Activated naive CD4-positive, alpha-beta T cell treated with anti-CD3 and anti-CD28 coated beads, Interleukin-2, amount 50 U/mL, for 72 hours (primary cell): Measurements from ENCODE around the gene ARHGAP10. TPM values are rescaled to one million over a fixed set of nuclear protein-coding genes. Genes with fewer than 3 reads are reported as not detected.
"Not testable (repeated sequence)": the region's sequence is repeated elsewhere in the genome, so short reads cannot be mapped to it uniquely, and the experiment has no call there.

Experiments used
- ATAC-seq, 2 donors: fragments of 150-1000 bp; cut with Tn5 transposase; 2 replicates each; pipeline ENCODE4 v1.10.0; 2021; ENCODE audit warnings: mild to moderate bottlenecking in 2 of 2, moderate library complexity in 2 of 2
- DNase-seq, 2 donors: peaks; one replicate each; pipeline ENCODE4 v3.0.0; 2021 to 2022; ENCODE audit warnings: low spot score in 2 of 2
- H3K27ac Mint-ChIP-seq, 2 donors: one replicate each; pipeline ENCODE4 v1.8.0; 2022; ENCODE audit warnings: mild to moderate bottlenecking in 2 of 2, mixed read lengths in 2 of 2
- H3K36me3 Mint-ChIP-seq, 2 donors: one replicate each; pipeline ENCODE4 v1.8.0; 2022; ENCODE audit warnings: mixed read lengths in 2 of 2
- H3K9me3 Mint-ChIP-seq, 2 donors: one replicate each; pipeline ENCODE4 v1.8.0; 2022; ENCODE audit warnings: mixed read lengths in 2 of 2
- total RNA-seq, 2 donors: library from RNA; stranded (reverse); gene quantifications; one replicate each; pipeline ENCODE4 v1.2.3, GENCODE V29; 2022

ARHGAP10 gene
- total RNA-seq, 2 donors from 2014 or later = 2.9 to 6.4 TPM

DNA sequence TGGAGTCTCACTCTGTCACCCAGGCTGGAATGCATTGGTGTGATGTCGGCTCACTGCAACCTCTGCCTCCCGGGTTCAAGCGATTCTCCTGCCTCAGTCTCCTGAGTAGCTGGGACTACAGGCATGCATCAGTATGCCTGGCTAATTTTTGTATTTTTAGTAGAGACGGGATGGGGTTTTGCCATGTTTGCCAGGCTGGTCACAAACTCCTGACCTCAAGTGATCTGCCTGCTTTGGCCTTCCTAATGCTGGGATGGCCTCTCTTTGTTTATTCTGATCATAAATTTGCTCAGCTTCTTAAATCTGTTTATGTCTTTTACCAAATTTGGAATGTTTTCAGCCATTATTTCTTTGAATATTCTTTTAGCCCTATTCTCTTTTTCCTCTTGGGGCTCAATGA, 67.2 kb downstream of the ARHGAP10 start:
- not testable (repeated sequence) for H3K36me3 Mint-ChIP-seq, ATAC-seq, DNase-seq, H3K9me3 Mint-ChIP-seq, H3K27ac Mint-ChIP-seq

DNA sequence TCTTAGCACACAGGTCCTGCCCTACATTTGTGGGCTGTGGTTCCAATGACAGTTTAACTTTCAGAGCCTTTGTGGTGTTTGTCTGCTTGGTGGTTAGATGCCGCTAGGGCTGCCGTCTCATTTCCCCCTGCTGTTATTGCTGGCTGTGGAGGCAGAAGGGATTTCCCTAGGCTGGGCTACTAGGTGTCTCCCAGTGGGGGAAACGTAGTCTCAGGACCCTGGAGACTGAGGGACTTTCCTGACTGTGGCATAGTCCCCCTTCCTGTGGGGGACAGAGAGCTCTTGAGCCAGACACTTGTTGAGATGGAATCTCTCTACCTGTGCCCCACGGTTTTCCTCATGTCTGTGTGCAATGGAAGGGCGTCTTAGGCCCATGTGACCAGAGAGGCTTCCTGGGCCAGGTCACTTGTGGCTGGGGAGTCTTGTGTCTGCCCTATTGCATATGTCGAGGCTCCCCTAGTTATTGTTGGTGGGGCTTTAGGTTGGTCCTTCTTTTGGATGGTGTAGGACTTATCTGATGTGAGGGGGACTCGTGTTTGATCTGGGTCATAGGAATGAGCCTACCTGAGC, 68.2 kb downstream of the ARHGAP10 start:
- Mint-ChIP-seq H3K9me3 (no peaks in the 10 kb centered on the region), H3K36me3 (peaks cover 0 to 5% of the 10 kb centered on the region in 2 donors), H3K27ac (peak overlapping the region; percentile 4 to 22)
- ATAC-seq = peak; percentile 98 to 99
- peak; percentile 56 to 83 for DNase-seq

DNA sequence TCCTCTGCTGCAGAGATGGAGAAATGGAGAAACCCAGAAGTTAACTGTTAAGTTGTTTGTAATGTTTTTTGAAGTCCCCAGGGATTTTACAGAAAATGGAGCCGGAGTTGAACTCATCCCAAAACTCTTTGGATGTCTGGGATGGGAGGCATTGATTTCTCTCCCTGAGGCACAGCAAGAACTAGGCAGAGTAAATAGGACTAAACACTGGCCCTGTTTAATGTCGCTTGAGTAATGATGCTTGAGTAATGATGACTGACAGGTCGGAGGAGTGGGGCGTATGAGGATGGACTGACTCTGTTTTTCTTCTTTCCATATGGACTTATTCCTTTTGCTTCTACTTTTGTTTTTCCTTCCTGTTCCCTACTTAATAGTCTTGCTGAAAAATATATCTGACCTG, 69.9 kb downstream of the ARHGAP10 start:
- DNase-seq = no peak
- Mint-ChIP-seq H3K9me3 (no peaks in the 10 kb centered on the region), H3K27ac (no peak overlapping the region), H3K36me3 (peaks cover 0 to 5% of the 10 kb centered on the region in 2 donors)
- no peak for ATAC-seq

DNA sequence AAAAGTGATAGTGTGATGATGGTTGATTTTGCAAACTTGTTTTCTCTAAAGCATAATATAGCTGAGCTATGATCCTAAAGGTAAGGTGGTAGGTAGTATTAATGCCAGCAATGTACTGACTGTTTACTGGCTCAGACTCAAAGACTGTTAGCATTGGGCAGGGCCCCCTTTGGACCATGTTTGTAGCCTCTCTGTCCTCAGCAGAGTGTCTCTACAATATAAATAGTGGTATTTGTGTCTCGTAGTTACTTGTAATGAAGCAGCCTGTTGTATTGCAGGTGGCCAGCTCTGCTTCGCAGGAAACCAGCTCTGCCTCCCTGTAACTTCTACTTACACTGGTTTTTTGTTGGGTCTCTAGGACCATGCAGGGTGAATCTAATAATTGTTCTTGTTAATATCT, 70.5 kb downstream of the ARHGAP10 start:
- peaks cover 0 to 5% of the 10 kb centered on the region in 2 donors for H3K36me3 Mint-ChIP-seq
- no peaks in the 10 kb centered on the region for H3K9me3 Mint-ChIP-seq
- no peak for DNase-seq
- H3K27ac Mint-ChIP-seq = no peak overlapping the region
- no peak for ATAC-seq

DNA sequence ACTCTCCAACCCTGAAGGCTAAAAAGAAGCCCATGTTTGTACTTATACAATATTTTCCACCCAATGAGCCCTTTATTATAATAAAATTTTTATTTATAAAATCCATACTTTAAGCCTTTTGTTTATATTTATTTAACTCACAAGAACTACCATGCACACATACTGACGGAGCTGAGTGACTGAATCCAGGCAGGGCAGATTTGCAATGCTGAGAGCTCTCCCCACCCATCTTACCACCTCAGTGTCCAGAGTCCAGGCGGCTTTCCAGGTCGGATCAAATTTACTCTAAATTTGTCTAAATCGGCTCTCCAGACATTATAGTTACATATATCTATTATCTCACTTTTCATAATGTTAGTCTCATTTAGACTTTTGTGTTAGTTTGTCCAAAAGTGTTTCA, 74.1 kb downstream of the ARHGAP10 start:
- H3K27ac Mint-ChIP-seq = no peak overlapping the region
- no peaks in the 10 kb centered on the region for H3K36me3 Mint-ChIP-seq
- DNase-seq (no peak), ATAC-seq (no peak)
- no peaks in the 10 kb centered on the region for H3K9me3 Mint-ChIP-seq

DNA sequence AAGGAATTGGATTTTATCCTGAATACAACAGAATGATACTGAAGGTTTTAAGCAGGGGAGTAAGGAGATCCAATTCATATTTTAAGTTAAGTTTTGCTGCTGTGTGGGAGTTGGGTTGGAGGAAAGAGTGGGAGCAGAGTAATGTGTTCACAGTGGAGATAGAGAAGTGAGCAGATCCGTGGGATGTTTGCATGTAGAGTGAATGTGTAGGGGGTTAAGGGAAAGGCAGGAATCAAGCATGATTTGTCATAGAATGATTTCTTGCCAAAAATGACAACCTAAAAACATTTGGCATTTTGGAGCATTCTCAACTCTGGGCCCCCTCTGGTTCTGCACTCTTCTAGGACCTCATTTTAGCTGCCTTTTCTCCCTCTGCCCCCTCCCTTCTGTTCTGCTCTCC, 76.6 kb downstream of the ARHGAP10 start:
- Mint-ChIP-seq H3K27ac (no peak overlapping the region), H3K9me3 (no peaks in the 10 kb centered on the region), H3K36me3 (no peaks in the 10 kb centered on the region)
- ATAC-seq (no peak), DNase-seq (no peak)

DNA sequence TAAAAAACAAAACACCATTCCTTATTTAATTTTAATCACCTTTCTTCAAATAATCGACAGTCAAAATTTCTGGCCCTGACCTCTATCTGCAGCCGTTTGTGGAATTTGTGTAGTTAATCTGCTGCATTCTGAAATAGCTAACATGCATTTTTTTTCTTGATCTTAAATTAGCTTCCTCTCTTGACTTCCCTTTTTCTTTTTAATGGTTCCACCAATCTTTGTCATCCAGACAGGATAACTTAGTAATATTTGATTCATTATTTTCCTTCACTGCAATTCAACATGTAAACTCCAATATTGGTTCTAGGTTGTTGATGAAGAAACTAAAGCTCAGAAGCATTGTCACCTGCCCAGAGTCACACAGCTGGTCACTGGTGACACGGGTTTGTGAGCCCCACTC, 77.3 kb downstream of the ARHGAP10 start:
- no peaks in the 10 kb centered on the region for H3K9me3 Mint-ChIP-seq
- H3K36me3 Mint-ChIP-seq = no peaks in the 10 kb centered on the region
- ATAC-seq (no peak), DNase-seq (no peak)
- H3K27ac Mint-ChIP-seq = no peak overlapping the region

DNA sequence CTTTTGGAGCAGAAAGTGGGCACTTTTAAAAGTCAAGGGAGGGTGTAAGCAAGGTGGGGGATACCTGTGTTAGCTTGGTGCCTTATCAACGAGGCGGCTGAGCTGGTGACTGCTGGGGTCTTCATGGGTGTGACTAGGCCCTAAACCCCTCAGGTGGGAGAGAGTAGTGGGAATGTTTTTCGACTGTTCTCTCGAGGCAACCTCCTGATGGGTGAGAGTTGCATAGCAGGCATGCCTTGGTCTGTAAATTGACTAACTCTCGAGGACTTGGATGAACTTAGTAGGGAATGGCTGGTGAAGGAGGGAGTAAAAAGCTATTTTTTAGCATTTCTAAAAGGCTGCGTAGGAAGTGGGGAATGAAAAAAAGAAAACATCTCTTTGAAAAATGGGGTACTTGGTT, 80.0 kb downstream of the ARHGAP10 start:
- no peak overlapping the region for H3K27ac Mint-ChIP-seq
- DNase-seq = no peak
- H3K36me3 Mint-ChIP-seq = no peaks in the 10 kb centered on the region
- no peak for ATAC-seq
- no peaks in the 10 kb centered on the region for H3K9me3 Mint-ChIP-seq

DNA sequence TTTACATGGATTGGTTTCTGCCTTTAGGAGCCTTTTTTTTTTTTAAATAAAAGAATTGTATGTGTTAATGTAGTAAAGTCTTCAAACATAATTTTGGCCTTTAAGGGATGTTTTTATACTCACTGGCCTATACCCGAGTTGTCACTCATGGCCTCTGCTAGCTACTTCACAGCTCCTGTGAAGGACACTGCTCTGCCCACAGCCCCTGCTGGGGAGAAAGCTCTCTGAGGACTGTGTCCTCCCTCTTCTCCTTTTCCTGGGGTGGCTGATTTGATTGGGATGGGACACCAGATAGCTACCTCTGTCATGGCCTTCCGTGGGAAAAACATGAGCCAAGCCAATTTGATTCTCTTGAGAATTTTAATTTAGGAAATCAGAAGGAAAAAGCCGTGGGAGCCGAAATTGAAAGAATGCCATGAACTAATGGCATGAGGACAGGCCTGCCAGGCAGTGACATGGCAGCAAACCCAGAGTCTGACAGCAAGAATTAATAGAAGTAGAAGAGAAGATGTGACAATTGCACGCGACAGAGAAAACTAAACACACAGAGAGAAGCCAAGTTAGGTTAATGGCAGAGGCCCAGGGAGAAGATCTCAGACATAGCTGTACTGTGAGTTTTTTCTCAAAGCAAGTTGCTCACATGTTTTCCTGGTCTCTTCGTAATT, 81.4 kb downstream of the ARHGAP10 start:
- ATAC-seq (no peak), DNase-seq (no peak)
- H3K9me3 Mint-ChIP-seq = no peaks in the 10 kb centered on the region
- no peaks in the 10 kb centered on the region for H3K36me3 Mint-ChIP-seq
- no peak overlapping the region for H3K27ac Mint-ChIP-seq

DNA sequence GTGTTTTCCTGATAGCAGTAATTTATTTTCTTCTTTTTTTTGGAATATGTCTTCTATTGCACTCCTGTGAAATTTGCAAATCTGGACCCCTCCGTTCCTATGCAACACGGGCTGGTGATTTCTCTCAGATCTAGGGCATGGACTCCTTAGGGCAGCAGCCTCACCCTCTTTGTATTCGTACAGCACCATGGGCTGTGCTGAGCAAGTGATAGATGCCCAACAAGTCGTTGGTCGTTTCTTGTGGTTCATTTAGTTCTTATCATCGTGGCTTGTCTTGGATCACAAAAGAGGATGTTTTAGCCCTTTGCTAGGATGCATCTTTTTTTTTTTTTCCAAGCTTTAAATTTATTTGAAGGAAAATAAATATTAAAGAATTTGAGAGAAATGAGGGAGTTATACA, 82.1 kb downstream of the ARHGAP10 start:
- Mint-ChIP-seq H3K36me3 (no peaks in the 10 kb centered on the region), H3K27ac (no peak overlapping the region), H3K9me3 (no peaks in the 10 kb centered on the region)
- DNase-seq (no peak), ATAC-seq (no peak)

DNA sequence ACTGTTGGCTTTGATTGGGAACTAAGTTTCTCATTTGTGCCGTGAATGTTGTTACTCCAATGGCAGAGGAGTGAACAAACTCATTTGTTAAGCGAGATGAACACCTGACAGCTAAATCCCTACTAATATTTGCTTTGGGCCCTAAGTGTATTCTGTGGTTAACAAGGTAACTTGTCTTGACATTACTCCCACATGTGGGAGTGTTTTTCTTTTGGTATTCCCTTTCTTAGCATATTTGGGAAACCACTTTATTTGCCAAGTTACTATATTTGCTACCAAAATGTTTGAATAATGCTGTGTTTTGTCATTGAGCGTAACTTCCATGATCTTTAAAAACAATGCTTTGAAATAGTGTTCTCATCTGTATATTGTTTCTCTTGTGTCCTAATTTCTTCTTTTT, 82.5 kb downstream of the ARHGAP10 start:
- ATAC-seq (no peak), DNase-seq (no peak)
- Mint-ChIP-seq H3K9me3 (no peaks in the 10 kb centered on the region), H3K27ac (no peak overlapping the region), H3K36me3 (no peaks in the 10 kb centered on the region)

DNA sequence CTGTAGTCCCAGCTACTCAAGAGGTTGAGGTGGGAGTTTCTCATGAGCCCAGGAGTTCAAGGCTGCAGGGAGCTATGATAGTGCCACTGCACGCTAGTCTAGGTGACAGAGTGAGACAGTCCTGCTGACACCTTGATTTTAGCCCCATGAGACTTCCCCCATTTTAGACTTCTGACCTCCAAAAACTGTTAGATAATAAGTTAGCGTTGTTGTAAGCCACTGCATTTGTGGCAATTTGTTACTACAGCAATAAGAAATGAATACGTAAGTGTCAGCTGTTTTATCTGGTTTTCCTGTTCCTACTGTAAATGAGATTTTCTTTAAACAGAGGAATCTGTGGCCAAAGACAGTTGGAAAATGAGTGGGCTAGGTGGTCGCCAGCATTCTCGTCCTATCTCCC, 83.9 kb downstream of the ARHGAP10 start:
- Mint-ChIP-seq H3K9me3 (no peaks in the 10 kb centered on the region), H3K27ac (no peak overlapping the region), H3K36me3 (no peaks in the 10 kb centered on the region)
- no peak for ATAC-seq
- DNase-seq = no peak

DNA sequence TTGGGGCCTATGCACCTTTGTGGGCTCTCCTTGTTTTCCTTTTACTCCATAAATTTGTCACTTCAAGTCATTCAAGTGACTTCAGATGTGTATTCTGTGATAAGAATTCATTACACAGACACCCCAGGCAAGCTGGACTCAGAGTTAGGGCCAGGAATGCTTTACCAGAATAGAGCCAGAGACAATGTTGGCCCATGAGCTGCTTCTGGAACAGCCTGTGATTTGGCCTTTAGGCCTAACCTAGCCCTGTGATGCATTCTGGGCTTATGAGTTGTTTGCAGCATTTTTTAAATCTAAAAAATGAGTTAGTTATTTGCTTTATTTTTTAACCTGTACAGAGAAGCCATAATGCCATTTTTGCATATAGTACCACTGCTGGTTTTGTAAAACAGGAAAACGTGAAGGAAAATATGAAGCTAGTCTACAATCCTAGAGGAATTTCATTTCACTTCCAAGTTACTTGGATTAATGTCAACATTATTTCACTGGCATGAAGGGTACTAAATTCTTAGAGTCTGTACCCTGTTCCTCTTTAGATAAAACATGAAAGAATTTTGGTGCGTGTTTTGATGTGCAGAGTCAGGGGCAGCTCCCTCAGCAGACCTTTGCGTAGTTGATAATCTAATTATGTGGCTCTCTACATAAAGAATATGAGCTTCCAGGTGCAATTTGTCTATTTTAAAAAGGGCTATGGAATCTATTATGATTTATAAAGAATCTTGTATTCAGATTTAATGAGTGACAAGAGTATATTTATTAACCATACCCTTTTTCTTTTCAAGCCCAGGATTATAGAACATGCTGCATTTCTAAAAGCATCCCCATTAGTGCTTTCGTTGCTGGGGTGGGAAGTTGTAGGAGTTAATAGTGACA, 84.7 kb downstream of the ARHGAP10 start:
- DNase-seq (no peak), ATAC-seq (no peak)
- Mint-ChIP-seq H3K36me3 (no peaks in the 10 kb centered on the region), H3K9me3 (no peaks in the 10 kb centered on the region), H3K27ac (no peak overlapping the region)

DNA sequence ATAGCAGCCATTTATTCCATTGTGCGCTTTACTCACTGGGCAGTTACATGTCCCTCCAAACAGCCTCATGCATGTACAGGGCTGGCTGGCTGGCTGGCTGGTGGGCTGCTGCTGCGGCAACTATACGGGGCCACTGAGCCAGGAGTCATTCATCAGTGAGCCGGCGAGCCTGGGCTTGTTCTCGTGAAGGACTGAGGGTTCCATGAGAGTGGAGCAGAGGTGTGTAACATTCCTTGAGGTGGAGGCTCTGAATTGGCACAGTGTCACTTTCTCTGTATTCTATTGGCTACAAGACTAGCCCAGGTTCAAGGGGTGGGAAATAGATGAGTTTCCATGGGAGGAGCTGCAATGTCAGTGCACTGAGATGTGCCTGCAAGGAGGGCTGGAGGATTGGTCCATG, 89.1 kb downstream of the ARHGAP10 start:
- DNase-seq (no peak), ATAC-seq (no peak)
- H3K9me3 Mint-ChIP-seq = no peaks in the 10 kb centered on the region
- no peak overlapping the region for H3K27ac Mint-ChIP-seq
- H3K36me3 Mint-ChIP-seq = no peaks in the 10 kb centered on the region

DNA sequence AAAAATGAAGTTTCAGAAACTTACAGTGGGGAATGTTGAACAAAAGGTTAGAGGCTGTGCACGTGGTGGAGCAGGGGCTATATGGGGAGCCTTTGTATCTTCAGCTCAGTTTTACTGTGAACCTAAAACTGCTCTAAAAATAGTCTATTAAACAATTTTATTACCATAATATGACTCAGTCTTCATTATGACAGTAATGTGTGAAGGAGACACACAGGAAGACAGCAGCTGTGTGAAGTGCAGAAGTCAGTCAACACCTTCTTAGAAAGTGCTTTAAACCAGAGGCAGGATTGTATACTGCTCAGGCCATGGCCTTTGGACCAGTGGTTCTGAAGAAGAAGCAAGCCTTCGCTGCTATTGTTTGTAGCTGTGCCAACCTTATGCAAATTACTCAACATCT, 89.7 kb downstream of the ARHGAP10 start:
- H3K9me3 Mint-ChIP-seq = no peaks in the 10 kb centered on the region
- no peak overlapping the region for H3K27ac Mint-ChIP-seq
- peak in 1 of 2 donors; percentile 41 for ATAC-seq
- DNase-seq = no peak
- no peaks in the 10 kb centered on the region for H3K36me3 Mint-ChIP-seq

DNA sequence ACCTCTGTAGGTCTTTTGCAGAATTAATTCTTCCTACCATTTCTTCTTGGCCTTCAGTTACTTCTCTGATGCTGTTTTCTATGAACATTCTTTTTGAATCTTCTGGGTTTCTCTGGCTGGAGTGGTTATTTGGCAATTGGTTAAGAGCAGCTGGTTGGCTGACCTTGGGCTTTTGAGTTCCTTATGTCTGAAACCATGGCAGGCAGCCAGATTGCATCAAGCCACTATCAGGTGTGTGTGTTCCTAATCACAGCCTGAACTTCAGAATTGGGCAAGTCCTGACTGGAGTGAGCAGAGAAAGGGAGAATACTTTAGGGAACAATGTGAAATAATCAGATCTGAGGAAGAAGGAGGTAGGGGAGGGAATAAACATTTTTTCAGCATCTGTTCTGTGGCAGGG, 90.2 kb downstream of the ARHGAP10 start:
- DNase-seq = no peak
- Mint-ChIP-seq H3K27ac (no peak overlapping the region), H3K9me3 (no peaks in the 10 kb centered on the region), H3K36me3 (no peaks in the 10 kb centered on the region)
- no peak for ATAC-seq

DNA sequence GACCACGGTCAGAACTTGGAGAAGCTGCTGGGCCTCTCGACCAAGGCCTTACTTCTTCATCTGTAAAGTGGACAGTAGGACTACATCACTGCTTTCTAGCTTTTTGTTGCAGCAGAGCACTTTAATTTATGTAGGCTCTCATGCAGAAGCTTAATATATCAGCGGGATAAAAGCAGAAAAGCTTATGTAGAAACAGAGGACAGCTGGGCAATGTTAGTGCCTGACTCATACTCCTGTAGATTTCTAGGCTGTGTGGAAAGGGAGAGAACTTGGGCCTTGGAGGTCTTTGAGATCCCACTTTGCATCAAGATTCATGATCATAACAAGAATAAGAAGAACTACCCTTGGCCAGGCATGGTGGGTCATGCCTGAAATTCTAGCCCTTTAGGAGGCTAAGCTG, 91.2 kb downstream of the ARHGAP10 start:
- DNase-seq (no peak), ATAC-seq (no peak)
- no peaks in the 10 kb centered on the region for H3K36me3 Mint-ChIP-seq
- H3K27ac Mint-ChIP-seq = no peak overlapping the region
- no peaks in the 10 kb centered on the region for H3K9me3 Mint-ChIP-seq

DNA sequence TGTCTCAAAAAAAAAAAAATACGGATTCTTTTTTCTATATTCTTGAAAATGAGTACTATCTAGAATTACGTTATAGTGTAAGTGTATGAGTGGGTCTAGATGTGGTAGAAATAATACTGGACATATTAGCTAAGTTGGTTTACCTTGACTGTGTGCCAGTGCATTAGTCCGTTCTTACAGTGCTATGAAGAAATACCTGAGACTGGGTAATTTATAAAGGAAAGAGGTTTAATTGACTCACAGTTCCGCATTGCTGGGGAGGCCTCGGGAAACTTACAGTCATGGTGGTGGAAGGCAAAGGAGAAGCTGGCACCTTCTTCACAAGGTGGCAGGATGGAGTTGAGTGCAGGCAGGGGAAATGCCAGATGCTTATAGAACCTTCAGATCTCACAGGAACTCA, 92.4 kb downstream of the ARHGAP10 start:
- Mint-ChIP-seq H3K36me3 (no peaks in the 10 kb centered on the region), H3K27ac (no peak overlapping the region), H3K9me3 (no peaks in the 10 kb centered on the region)
- ATAC-seq (no peak), DNase-seq (no peak)
